NT2/D1 (cell line): ENCODE measurements around the gene NSUN2.

ENCODE experiments used
- YY1 ChIP-seq: IDR thresholded peaks from 2 replicates; pipeline ENCODE4 v1.6.1; 2011; ENCODE audit not compliant: insufficient read length, insufficient read depth
- ZNF274 ChIP-seq: IDR thresholded peaks from 2 replicates; pipeline ENCODE4 v1.6.1; 2011; ENCODE audit warnings: mild to moderate bottlenecking, low read depth, low read length

- TF ChIP-seq ZNF274 (no peak), YY1 (no peak)
Measured at GRCh38 chr5:6659941-6660684, 27.3 kb upstream of the NSUN2 start.
